HepG2 (cell line): ENCODE measurements around the gene OR1F1. TPM values are rescaled to one million over a fixed set of nuclear protein-coding genes. Genes with fewer than 3 reads are reported as not detected.

Experiments
- BCL6 ChIP-seq: IDR thresholded peaks from 2 replicates; pipeline ENCODE4 v1.6.1; 2016; ENCODE audit warnings: missing genetic modification reagents, missing compliant biosample characterization
- BRCA1 ChIP-seq: sonication (generic); formaldehyde crosslinking; IDR thresholded peaks from 2 replicates; pipeline ENCODE4 v1.4.0; 2020; ENCODE audit warnings: missing genetic modification reagents
- FOXA3 ChIP-seq: IDR thresholded peaks from 2 replicates; pipeline ENCODE4 v1.6.1; 2016; ENCODE audit warnings: missing genetic modification reagents, missing compliant biosample characterization
- FOXO1 ChIP-seq: sonication (generic); formaldehyde crosslinking; IDR thresholded peaks from 2 replicates; pipeline ENCODE4 v1.4.0; 2020; ENCODE audit warnings: missing genetic modification reagents
- GPN1 ChIP-seq: sonication (generic); formaldehyde crosslinking; IDR thresholded peaks from 2 replicates; pipeline ENCODE4 v1.5.1; 2020; ENCODE audit warnings: missing genetic modification reagents, borderline replicate concordance
- KDM1A ChIP-seq: IDR thresholded peaks from 2 replicates; pipeline ENCODE4 v1.6.1; 2016; ENCODE audit warnings: missing compliant biosample characterization
- KLF16 ChIP-seq, 2 experiments: sonication (generic) in 1 of 2; formaldehyde crosslinking in 1 of 2; IDR thresholded peaks; 2 replicates each; pipeline versions ENCODE4 v1.6.1 to v1.8.0; 2016 to 2023; ENCODE audit warnings: missing genetic modification reagents in 2 of 2, missing compliant biosample characterization in 1 of 2
- MBD4 ChIP-seq: IDR thresholded peaks from 2 replicates; pipeline ENCODE4 v1.6.1; 2012; ENCODE audit warnings: low read length, inconsistent platforms, borderline replicate concordance
- PCBP2 ChIP-seq: fragments of 200-400 bp; formaldehyde crosslinking; optimal IDR thresholded peaks from 2 replicates; pipeline ENCODE3; 2018; ENCODE audit warnings: low read length, low read depth; ENCODE audit not compliant: poor library complexity, severe bottlenecking
- PLRG1 ChIP-seq: fragments of 450-650 bp; conservative IDR thresholded peaks from 2 replicates; pipeline ENCODE4 v1.6.1; 2016
- RAD51 ChIP-seq: fragments of 450-650 bp; IDR thresholded peaks from 2 replicates; pipeline ENCODE4 v1.6.1; 2016; ENCODE audit warnings: borderline replicate concordance
- REL ChIP-seq: sonication (generic); formaldehyde crosslinking; conservative IDR thresholded peaks from 2 replicates; pipeline ENCODE4 v1.8.0; 2022; ENCODE audit warnings: mild to moderate bottlenecking, missing genetic modification reagents, moderate library complexity
- SP2 ChIP-seq: sonication (generic); formaldehyde crosslinking; IDR thresholded peaks from 2 replicates; pipeline ENCODE4 v1.5.1; 2020; ENCODE audit warnings: mild to moderate bottlenecking, missing genetic modification reagents
- TCF12 ChIP-seq, 2 experiments: fragments of 450-650 bp in 1 of 2; sonication (generic) in 1 of 2; formaldehyde crosslinking in 1 of 2; IDR thresholded peaks; 2 replicates each; pipeline versions ENCODE4 v1.6.1 to v1.8.0; 2017 to 2022; ENCODE audit warnings: antibody characterized with exemption in 1 of 2, mild to moderate bottlenecking in 1 of 2, missing genetic modification reagents in 1 of 2, moderate library complexity in 1 of 2
- TSC22D2 ChIP-seq: sonication (generic); formaldehyde crosslinking; IDR thresholded peaks from 2 replicates; pipeline ENCODE4 v1.5.1; 2020; ENCODE audit warnings: missing genetic modification reagents, mild to moderate bottlenecking, borderline replicate concordance
- ZFP1 ChIP-seq: IDR thresholded peaks from 2 replicates; pipeline ENCODE4 v1.6.1; 2016
- ZNF343 ChIP-seq: sonication (generic); formaldehyde crosslinking; IDR thresholded peaks from 2 replicates; pipeline ENCODE4 v1.4.0; 2020; ENCODE audit warnings: mild to moderate bottlenecking, missing genetic modification reagents
- ZNF350 ChIP-seq: sonication (generic); formaldehyde crosslinking; IDR thresholded peaks from 2 replicates; pipeline ENCODE4 v1.4.0; 2020; ENCODE audit warnings: mild to moderate bottlenecking, low read depth, missing genetic modification reagents, borderline replicate concordance
- ZNF362 ChIP-seq: sonication (generic); formaldehyde crosslinking; IDR thresholded peaks from 2 replicates; pipeline ENCODE4 v1.4.0; 2020; ENCODE audit warnings: missing genetic modification reagents, mild to moderate bottlenecking, borderline replicate concordance
- ZNF513 ChIP-seq: sonication (generic); formaldehyde crosslinking; conservative IDR thresholded peaks from 2 replicates; pipeline ENCODE4 v1.5.0; 2020; ENCODE audit warnings: missing genetic modification reagents
- ZNF549 ChIP-seq: sonication (generic); formaldehyde crosslinking; IDR thresholded peaks from 2 replicates; pipeline ENCODE4 v1.5.0; 2020; ENCODE audit warnings: missing genetic modification reagents
- ZNF556 ChIP-seq: sonication (generic); formaldehyde crosslinking; IDR thresholded peaks from 2 replicates; pipeline ENCODE4 v1.4.0; 2020; ENCODE audit warnings: mild to moderate bottlenecking, missing genetic modification reagents, borderline replicate concordance
- ZNF619 ChIP-seq: sonication (generic); formaldehyde crosslinking; IDR thresholded peaks from 2 replicates; pipeline ENCODE4 v1.4.0; 2020; ENCODE audit warnings: mild to moderate bottlenecking, missing genetic modification reagents
- ZNF660 ChIP-seq: sonication (generic); formaldehyde crosslinking; IDR thresholded peaks from 2 replicates; pipeline ENCODE4 v1.5.1; 2020; ENCODE audit warnings: mild to moderate bottlenecking, low read depth, missing genetic modification reagents, borderline replicate concordance
- ZNF737 ChIP-seq: sonication (generic); formaldehyde crosslinking; IDR thresholded peaks from 2 replicates; pipeline ENCODE4 v1.5.0; 2020; ENCODE audit warnings: missing genetic modification reagents, mild to moderate bottlenecking, borderline replicate concordance
- ZNF777 ChIP-seq: sonication (generic); formaldehyde crosslinking; IDR thresholded peaks from 2 replicates; pipeline ENCODE4 v1.4.0; 2020; ENCODE audit warnings: missing genetic modification reagents
- ZNF83 ChIP-seq: sonication (generic); formaldehyde crosslinking; IDR thresholded peaks from 2 replicates; pipeline ENCODE4 v1.4.0; 2020; ENCODE audit warnings: missing genetic modification reagents, mild to moderate bottlenecking, borderline replicate concordance
- polyA plus RNA-seq, 8 experiments: library from polyadenylated mRNA; depleted of rRNA in 3 of 8; stranded (reverse) in 7 of 8; unstranded in 1 of 8; fragments of >200 nt; fragmentation: Illumina TruSeq in 4 of 8; extraction: Trizol in 4 of 8; gene quantifications; 2 replicates each; pipeline versions ENCODE4 v1.2.1 to v1.2.3, GENCODE V29; 2011 to 2016; ENCODE audit warnings: low read depth in 4 of 8, missing spikeins in 1 of 8, mixed read lengths in 1 of 8; ENCODE audit not compliant: insufficient read depth in 1 of 8
- total RNA-seq, 5 experiments: library from RNA; depleted of rRNA; stranded (reverse); fragments of >200 nt; fragmentation: Illumina TruSeq; extraction: Trizol; gene quantifications; 2 replicates each; pipeline ENCODE4 v1.2.3, GENCODE V29; 2016; ENCODE audit warnings: low read depth in 1 of 5
- TF ChIP-seq, protein P1 (sequence below), 2 experiments: fragments of 450-650 bp in 1 of 2; sonication (generic) in 1 of 2; formaldehyde crosslinking; IDR thresholded peaks; 2 replicates each; pipeline versions ENCODE4 v1.5.0 to v1.8.0; 2020 to 2022; ENCODE audit warnings: mild to moderate bottlenecking in 1 of 2, missing genetic modification reagents in 1 of 2

The OR1F1 gene
- total and polyA plus RNA-seq, 2 of the 13 experiments (the other 11 are each of a cell fraction or from before 2014, with no cell fraction given): 0.90 TPM; not detected in 1

DNA sequence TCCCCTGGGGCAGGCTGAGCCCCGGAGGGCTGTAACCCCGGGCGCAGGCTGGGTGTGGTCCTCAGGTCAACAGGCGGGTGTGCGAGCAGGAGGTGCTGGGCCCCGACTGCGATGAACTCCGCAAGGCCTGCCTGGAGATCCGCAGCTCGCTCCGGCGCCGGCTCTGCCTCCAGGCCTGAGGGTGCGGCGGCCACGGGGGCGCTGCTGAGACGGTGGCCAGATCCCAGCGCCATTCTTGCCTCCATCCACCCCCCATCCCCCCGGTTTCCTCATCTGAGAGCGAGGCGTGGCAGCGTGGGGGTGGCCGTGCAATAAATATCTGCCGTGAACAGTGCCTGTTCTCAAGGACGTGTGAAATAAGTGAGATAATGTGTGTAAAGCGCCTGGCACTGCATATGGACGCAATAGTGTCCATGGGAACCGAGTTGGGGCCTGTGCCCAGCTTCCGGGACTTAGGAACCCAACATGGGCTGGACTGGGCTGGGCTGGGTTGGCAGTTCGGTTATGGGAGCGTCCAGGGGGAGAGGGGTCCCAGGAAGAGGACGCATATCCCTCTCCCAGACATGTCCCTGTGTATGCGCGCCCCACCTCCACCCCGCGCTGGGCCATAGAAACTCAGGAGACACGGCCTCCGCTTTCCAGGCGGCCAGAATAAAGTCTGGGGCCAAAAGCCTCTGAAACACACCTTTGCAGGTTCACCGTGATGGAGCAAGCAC, 38.2 kb upstream of the OR1F1 start (continued):
- TF ChIP-seq ZNF737 (CRISPR knock-in tag) (no peak), GPN1 (CRISPR knock-in tag) (no peak), ZNF556 (CRISPR knock-in tag) (no peak), FOXA3 (CRISPR knock-in tag) (0 out of 2 replicates have a peak, but pooled peaks have one; percentile 21), TCF12 (IDR thresholded peaks at IDR 0.05) (no peak), TCF12 (CRISPR knock-in tag; IDR thresholded peaks at IDR 0.05) (no peak), BCL6 (CRISPR knock-in tag) (peak; percentile 83), REL (CRISPR knock-in tag) (no peak), ZNF350 (CRISPR knock-in tag) (no peak), BRCA1 (CRISPR knock-in tag) (no peak), ZFP1 (no peak), TSC22D2 (CRISPR knock-in tag) (no peak), KDM1A (no peak), ZNF83 (CRISPR knock-in tag) (no peak), KLF16 (CRISPR knock-in tag; IDR thresholded peaks at IDR 0.05) (no peak), ZNF660 (CRISPR knock-in tag) (no peak), SP2 (CRISPR knock-in tag) (no peak), ZNF362 (CRISPR knock-in tag) (no peak), ZNF343 (CRISPR knock-in tag) (no peak), PLRG1 (no peak), ZNF549 (CRISPR knock-in tag) (no peak), ZNF619 (CRISPR knock-in tag) (no peak), ZNF513 (CRISPR knock-in tag) (no peak), RAD51 (no peak), ZNF777 (no peak; the same call in 1 of the 2 replicates), FOXO1 (CRISPR knock-in tag) (no peak), PCBP2 (no peak), MBD4 (no peak)
- TF ChIP-seq, protein P1, sequence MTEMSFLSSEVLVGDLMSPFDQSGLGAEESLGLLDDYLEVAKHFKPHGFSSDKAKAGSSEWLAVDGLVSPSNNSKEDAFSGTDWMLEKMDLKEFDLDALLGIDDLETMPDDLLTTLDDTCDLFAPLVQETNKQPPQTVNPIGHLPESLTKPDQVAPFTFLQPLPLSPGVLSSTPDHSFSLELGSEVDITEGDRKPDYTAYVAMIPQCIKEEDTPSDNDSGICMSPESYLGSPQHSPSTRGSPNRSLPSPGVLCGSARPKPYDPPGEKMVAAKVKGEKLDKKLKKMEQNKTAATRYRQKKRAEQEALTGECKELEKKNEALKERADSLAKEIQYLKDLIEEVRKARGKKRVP (CRISPR knock-in tag; IDR thresholded peaks at IDR 0.05): no peak
